ENCODE data around the gene TMEM132E. TPM values are rescaled to one million over a fixed set of nuclear protein-coding genes. Genes with fewer than 3 reads are reported as not detected.

TMEM132E gene
- polyA plus RNA-seq, 3 donors from 2014 or later: 0.18 TPM; not detected in 2

- Mint-ChIP-seq H3K27me3 (ENCODE audit: low read depth in 3 of 3) (peaks cover 18 to 30% (median 19%) of the 10 kb centered on the region in 3 donors), H3K9me3 (no peaks in the 10 kb centered on the region), H3K36me3 (no peaks in the 10 kb centered on the region), H3K4me1 (peaks cover 6 to 12% of the 10 kb centered on the region in 2 donors), H3K27ac (no peak overlapping the region), H3K4me3 (peak overlapping the region in 4 of 5 donors; percentile 21 to 61 (median 54))
- DNase-seq: no peak
Measured at GRCh38 chr17:34579979-34580684, 750 bp downstream of the TMEM132E start.

- Mint-ChIP-seq H3K27ac (no peak overlapping the region), H3K36me3 (no peaks in the 10 kb centered on the region), H3K27me3 (ENCODE audit: low read depth in 3 of 3) (peaks cover 20 to 33% (median 22%) of the 10 kb centered on the region in 3 donors), H3K9me3 (no peaks in the 10 kb centered on the region), H3K4me3 (peak overlapping the region in 4 of 5 donors; percentile 21 to 61 (median 54)), H3K4me1 (peaks cover 6 to 12% of the 10 kb centered on the region in 2 donors)
- no peak for DNase-seq
Measured at GRCh38 chr17:34580685-34581445, 1.5 kb downstream of the TMEM132E start.

- Mint-ChIP-seq H3K4me3 (peak overlapping the region in 1 of 5 donors; percentile 38), H3K9me3 (no peaks in the 10 kb centered on the region), H3K4me1 (peaks cover 6 to 12% of the 10 kb centered on the region in 2 donors), H3K27me3 (ENCODE audit: low read depth in 3 of 3) (peaks cover 20 to 33% (median 21%) of the 10 kb centered on the region in 3 donors), H3K27ac (no peak overlapping the region), H3K36me3 (no peaks in the 10 kb centered on the region)
- no peak for DNase-seq
Measured at GRCh38 chr17:34581446-34582184, 2.2 kb downstream of the TMEM132E start.

- DNase-seq: no peak
- Mint-ChIP-seq H3K4me3 (peak overlapping the region in 2 of 5 donors; percentile 33 to 38), H3K36me3 (no peaks in the 10 kb centered on the region), H3K27ac (no peak overlapping the region), H3K9me3 (no peaks in the 10 kb centered on the region), H3K4me1 (peaks cover 6 to 12% of the 10 kb centered on the region in 2 donors), H3K27me3 (ENCODE audit: low read depth in 3 of 3) (peaks cover 20 to 28% (median 21%) of the 10 kb centered on the region in 3 donors)
Measured at GRCh38 chr17:34582185-34582900, 3.0 kb downstream of the TMEM132E start.

- Mint-ChIP-seq H3K4me1 (peaks cover 6 to 12% of the 10 kb centered on the region in 2 donors), H3K27ac (no peak overlapping the region), H3K9me3 (no peaks in the 10 kb centered on the region), H3K36me3 (no peaks in the 10 kb centered on the region), H3K27me3 (ENCODE audit: low read depth in 3 of 3) (peaks cover 20 to 25% (median 25%) of the 10 kb centered on the region in 3 donors), H3K4me3 (no peak overlapping the region)
- DNase-seq: no peak
Measured at GRCh38 chr17:34582901-34583245, 3.5 kb downstream of the TMEM132E start.

- Mint-ChIP-seq H3K27ac (no peak overlapping the region), H3K9me3 (no peaks in the 10 kb centered on the region), H3K4me1 (peaks cover 0 to 4% of the 10 kb centered on the region in 2 donors), H3K4me3 (no peak overlapping the region), H3K27me3 (ENCODE audit: low read depth in 3 of 3) (peaks cover 15 to 23% (median 22%) of the 10 kb centered on the region in 3 donors), H3K36me3 (no peaks in the 10 kb centered on the region)
- DNase-seq: peak in 1 of 3 donors; percentile 8
Measured at GRCh38 chr17:34584805-34585416, 5.5 kb downstream of the TMEM132E start.

GRCh38 chr17:34586346-34586846, 7.0 kb downstream of the TMEM132E start:
- DNase-seq: no peak
- H3K9me3 Mint-ChIP-seq: no peaks in the 10 kb centered on the region
- no peaks in the 10 kb centered on the region for H3K36me3 Mint-ChIP-seq
- H3K27me3 Mint-ChIP-seq (ENCODE audit: low read depth in 3 of 3): peaks cover 20 to 26% (median 21%) of the 10 kb centered on the region in 3 donors
- no peaks in the 10 kb centered on the region for H3K4me1 Mint-ChIP-seq
- no peak overlapping the region for H3K4me3 Mint-ChIP-seq
- no peak overlapping the region for H3K27ac Mint-ChIP-seq

GRCh38 chr17:34588266-34588665, 8.9 kb downstream of the TMEM132E start:
- H3K4me3 Mint-ChIP-seq: peak overlapping the region in 1 of 5 donors; percentile 24
- no peaks in the 10 kb centered on the region for H3K36me3 Mint-ChIP-seq
- H3K9me3 Mint-ChIP-seq: peaks cover 0 to 2% (median 0%) of the 10 kb centered on the region in 6 donors
- H3K27me3 Mint-ChIP-seq (ENCODE audit: low read depth in 3 of 3): peaks cover 15 to 26% (median 15%) of the 10 kb centered on the region in 3 donors
- no peaks in the 10 kb centered on the region for H3K4me1 Mint-ChIP-seq
- no peak overlapping the region for H3K27ac Mint-ChIP-seq
- no peak for DNase-seq

- Mint-ChIP-seq H3K4me1 (no peaks in the 10 kb centered on the region), H3K27ac (no peak overlapping the region), H3K27me3 (ENCODE audit: low read depth in 3 of 3) (peaks cover 13 to 19% (median 15%) of the 10 kb centered on the region in 3 donors), H3K4me3 (no peak overlapping the region), H3K36me3 (no peaks in the 10 kb centered on the region), H3K9me3 (peaks cover 0 to 2% (median 0%) of the 10 kb centered on the region in 6 donors)
- no peak for DNase-seq
Measured at GRCh38 chr17:34589120-34589965, 10.0 kb downstream of the TMEM132E start.

- Mint-ChIP-seq H3K4me3 (no peak overlapping the region), H3K27ac (no peak overlapping the region), H3K4me1 (no peaks in the 10 kb centered on the region), H3K27me3 (ENCODE audit: low read depth in 3 of 3) (peaks cover 12 to 20% (median 15%) of the 10 kb centered on the region in 3 donors), H3K36me3 (no peaks in the 10 kb centered on the region), H3K9me3 (peaks cover 0 to 2% (median 0%) of the 10 kb centered on the region in 6 donors)
- DNase-seq: no peak
Measured at GRCh38 chr17:34592002-34592401, 12.6 kb downstream of the TMEM132E start.

GRCh38 chr17:34596920-34597319, 17.5 kb downstream of the TMEM132E start:
- H3K36me3 Mint-ChIP-seq: no peaks in the 10 kb centered on the region
- H3K4me3 Mint-ChIP-seq: no peak overlapping the region
- no peak for DNase-seq
- no peaks in the 10 kb centered on the region for H3K4me1 Mint-ChIP-seq
- H3K27me3 Mint-ChIP-seq (ENCODE audit: low read depth in 3 of 3): peaks cover 5 to 9% (median 7%) of the 10 kb centered on the region in 3 donors
- peaks cover 0 to 2% (median 0%) of the 10 kb centered on the region in 6 donors for H3K9me3 Mint-ChIP-seq
- H3K27ac Mint-ChIP-seq: peak overlapping the region in 1 of 6 donors; percentile 2

GRCh38 chr17:34598161-34598776, 18.9 kb downstream of the TMEM132E start:
- no peak for DNase-seq
- Mint-ChIP-seq H3K9me3 (no peaks in the 10 kb centered on the region), H3K4me3 (no peak overlapping the region), H3K27me3 (ENCODE audit: low read depth in 3 of 3) (peaks cover 5 to 7% (median 6%) of the 10 kb centered on the region in 3 donors), H3K27ac (no peak overlapping the region), H3K36me3 (no peaks in the 10 kb centered on the region), H3K4me1 (no peaks in the 10 kb centered on the region)

Data from immature natural killer cell (primary cell).